Choroid plexus epithelial cell (primary cell): ENCODE data around the gene SOX4.
"Not testable (repeated sequence)": the region's sequence is repeated elsewhere in the genome, so short reads cannot be mapped to it uniquely, and the experiment has no call there.

Experiments
- DNase-seq: peaks from one replicate; pipeline ENCODE4 v3.0.0-alpha.2; 2010; ENCODE audit warnings: low read depth
- H3K4me3 ChIP-seq: 2 replicates; pipeline ENCODE4 v1.5.1; 2011; ENCODE audit warnings: low read depth, mild to moderate bottlenecking, control low read depth, low read length, moderate library complexity
- TF ChIP-seq, protein P1 (sequence below): conservative IDR thresholded peaks from 2 replicates; pipeline ENCODE4 v1.5.1; 2011; ENCODE audit warnings: low read depth, mild to moderate bottlenecking, control low read depth, inconsistent platforms, low read length, moderate library complexity

Gene SOX4

DNA sequence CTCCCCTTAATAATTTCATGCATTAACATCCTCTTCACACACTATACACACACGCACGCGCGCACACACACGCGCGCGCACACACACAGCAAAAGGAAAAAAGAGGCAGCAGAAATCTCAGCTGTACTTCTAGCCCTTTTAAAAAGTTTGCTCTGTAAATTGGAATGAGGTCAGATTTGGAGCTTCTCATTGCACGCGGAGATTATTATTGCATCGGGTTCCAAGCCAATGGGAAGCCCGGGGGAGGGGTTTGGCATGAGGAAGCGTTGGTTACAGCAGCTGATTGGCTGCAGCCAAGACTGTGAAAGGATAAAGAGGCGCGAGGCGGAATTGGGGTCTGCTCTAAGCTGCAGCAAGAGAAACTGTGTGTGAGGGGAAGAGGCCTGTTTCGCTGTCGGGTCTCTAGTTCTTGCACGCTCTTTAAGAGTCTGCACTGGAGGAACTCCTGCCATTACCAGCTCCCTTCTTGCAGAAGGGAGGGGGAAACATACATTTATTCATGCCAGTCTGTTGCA lies at the start of gene SOX4:
Gene SOX4 (plus strand): TSS at position 340 of the 515 bp plus-strand sequence. CDS start 784 bp downstream, outside the sequence.
- TF ChIP-seq, protein P1, sequence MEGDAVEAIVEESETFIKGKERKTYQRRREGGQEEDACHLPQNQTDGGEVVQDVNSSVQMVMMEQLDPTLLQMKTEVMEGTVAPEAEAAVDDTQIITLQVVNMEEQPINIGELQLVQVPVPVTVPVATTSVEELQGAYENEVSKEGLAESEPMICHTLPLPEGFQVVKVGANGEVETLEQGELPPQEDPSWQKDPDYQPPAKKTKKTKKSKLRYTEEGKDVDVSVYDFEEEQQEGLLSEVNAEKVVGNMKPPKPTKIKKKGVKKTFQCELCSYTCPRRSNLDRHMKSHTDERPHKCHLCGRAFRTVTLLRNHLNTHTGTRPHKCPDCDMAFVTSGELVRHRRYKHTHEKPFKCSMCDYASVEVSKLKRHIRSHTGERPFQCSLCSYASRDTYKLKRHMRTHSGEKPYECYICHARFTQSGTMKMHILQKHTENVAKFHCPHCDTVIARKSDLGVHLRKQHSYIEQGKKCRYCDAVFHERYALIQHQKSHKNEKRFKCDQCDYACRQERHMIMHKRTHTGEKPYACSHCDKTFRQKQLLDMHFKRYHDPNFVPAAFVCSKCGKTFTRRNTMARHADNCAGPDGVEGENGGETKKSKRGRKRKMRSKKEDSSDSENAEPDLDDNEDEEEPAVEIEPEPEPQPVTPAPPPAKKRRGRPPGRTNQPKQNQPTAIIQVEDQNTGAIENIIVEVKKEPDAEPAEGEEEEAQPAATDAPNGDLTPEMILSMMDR: no peak
- DNase-seq: peak; percentile 98

DNA sequence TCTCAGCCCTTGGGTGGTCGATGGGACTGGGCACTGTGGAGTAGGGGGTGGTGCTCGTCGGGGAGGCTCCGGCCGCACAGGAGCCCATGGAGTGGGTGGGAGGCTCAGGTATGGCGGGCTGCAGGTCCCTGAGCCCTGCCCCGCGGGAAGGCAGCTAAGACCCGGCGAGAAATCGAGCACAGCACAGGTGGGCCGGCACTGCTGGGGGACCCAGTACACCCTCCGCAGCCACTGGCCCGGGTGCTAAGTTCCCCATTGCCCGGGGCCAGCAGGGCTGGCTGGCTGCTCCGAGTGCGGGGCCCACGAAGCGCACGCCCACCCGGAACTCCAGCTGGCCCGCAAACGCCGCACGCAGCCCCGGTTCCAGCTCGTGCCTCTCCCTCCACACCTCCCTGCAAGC lies 41.3 kb upstream of the SOX4 start:
- H3K4me3 ChIP-seq, DNase-seq: not testable (repeated sequence)

More for the DNA sequence above, at the start of gene SOX4:
- peak within 1 kb of the TSS; percentile 95 for H3K4me3 ChIP-seq

DNA sequence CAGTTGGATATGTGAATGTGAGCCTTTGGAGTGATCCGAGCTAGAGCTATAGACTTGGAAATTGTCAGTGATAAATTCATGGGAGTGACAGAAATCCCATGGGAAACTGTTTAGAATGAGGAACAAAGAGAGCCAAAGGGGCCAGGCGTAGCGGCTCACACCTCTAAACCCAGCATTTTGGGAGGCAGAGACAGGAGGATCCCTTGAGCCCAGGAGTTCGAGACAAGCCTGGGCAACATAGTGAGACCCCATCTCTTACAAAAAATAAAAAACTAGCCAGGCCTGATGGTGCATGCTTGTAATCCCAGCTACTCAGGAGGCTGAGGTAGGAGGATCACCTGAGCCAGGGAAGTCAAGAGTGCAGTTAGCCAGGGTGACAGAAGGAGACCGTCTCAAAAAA lies 39.3 kb upstream of the SOX4 start:
- H3K4me3 ChIP-seq: no peak overlapping the region
- no peak for DNase-seq
- TF ChIP-seq, protein P1: no peak

DNA sequence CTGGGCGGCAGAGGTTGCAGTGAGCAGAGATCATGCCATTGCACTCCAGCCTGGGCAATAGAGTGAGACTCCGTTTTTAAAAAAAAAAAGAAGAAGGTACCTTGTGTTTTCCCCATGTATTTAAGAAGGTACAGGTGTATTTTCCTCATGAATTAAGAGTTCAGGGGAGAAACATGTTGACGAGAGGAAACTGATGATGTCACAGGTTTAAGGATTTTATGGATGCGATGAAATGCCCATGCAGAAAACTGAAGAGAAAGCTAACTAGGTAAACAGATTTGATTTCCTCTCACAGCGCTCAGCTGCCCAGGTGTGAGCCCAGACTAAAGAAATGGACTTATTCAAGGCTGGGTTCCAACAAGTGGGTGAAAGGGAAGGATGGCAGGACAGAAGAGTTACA lies 38.4 kb upstream of the SOX4 start:
- H3K4me3 ChIP-seq: no peak overlapping the region
- DNase-seq: no peak
- TF ChIP-seq, protein P1: no peak

- no peak overlapping the region for H3K4me3 ChIP-seq
- DNase-seq: no peak
- TF ChIP-seq, protein P1: no peak
These were observed 37.0 kb upstream of the SOX4 start for GRCh38 chr6:21556511-21556910.

GRCh38 chr6:21556968-21557721 lies 36.4 kb upstream of the SOX4 start:
- DNase-seq: peak; percentile 13
- H3K4me3 ChIP-seq: no peak overlapping the region
- TF ChIP-seq, protein P1: no peak

DNA sequence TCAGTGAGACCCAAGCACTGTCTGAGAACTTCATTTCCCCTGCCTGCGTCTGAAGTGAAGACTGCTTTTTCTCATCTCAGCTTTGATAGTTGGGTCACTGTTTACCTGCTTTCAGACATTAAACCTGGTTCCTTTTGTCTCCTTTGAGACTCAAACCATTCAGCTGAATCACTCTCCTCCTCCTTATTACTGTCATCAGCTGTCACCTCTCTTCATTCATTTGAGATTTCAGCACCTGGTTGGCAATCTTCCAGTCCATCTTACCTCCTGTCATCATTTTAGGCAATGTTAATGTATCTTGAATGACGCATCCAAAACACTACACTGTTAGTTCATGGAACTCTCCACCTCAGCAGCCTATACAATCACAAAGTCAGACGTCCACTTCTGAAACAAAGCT lies 34.3 kb upstream of the SOX4 start:
- H3K4me3 ChIP-seq: no peak overlapping the region
- no peak for DNase-seq
- TF ChIP-seq, protein P1: no peak
